ENCODE measurements around the gene PTPRR. TPM values are rescaled to one million over a fixed set of nuclear protein-coding genes. Genes with fewer than 3 reads are reported as not detected.

The PTPRR gene
- total and polyA plus RNA-seq, 10 of the 15 experiments (the other 5 are each of a cell fraction or from before 2014, with no cell fraction given): 0.14 to 3.1 (median 0.42) TPM

DNA sequence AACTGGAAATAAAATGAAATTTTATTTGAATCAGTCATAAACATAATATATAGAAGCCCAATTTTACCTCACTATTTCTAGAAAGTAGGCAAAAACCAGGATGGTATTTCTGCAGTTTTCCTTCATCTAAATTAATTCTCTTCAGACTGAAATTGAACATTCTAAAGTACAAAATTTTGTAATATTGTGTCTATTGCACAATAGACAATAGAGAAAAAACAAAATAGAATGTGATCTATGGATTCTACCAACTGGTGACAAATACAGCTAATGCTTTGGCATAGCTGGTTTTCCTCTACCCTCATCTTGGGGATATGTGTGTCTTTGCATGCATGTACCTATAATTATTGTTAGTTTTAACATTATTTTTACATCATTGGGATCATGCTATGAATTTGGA, 8.5 kb upstream of the PTPRR start (continued):
- TF ChIP-seq JUNB (IDR thresholded peaks at IDR 0.05) (no peak), CHD4 (IDR thresholded peaks at IDR 0.05) (no peak), DPF2 (IDR thresholded peaks at IDR 0.05) (no peak), SMC3 (IDR thresholded peaks at IDR 0.05; ENCODE audit: borderline replicate concordance, low read length) (no peak)

DNA sequence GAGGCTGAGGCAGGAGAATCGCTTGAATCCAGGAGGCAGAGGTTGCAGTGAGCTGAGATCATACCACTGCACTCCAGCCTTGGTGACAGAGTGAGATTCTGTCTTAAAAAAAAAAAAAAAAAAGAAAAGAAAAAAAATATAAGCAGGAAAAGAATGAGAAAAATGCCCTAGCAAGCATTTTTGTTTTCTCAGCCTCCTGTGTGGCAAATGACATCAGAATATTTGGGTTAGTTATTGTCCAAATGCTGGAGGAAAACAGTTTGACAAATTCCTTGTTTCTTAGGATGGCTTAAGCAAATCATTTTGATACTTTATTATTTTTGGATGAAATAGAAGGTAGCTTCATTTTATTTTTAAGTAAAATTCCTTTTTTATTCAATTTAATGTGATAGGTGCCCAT, 7.5 kb upstream of the PTPRR start:
- no peak for FAIRE-seq
- CTCF ChIA-PET: interaction anchor here (0.6 kb wide), 1 partner anchor 114 kb away, joined by 3 read pairs; no protein-coding TSS in a partner anchor

More for the DNA sequence above, 7.5 kb upstream of the PTPRR start:
- DNase-seq (ENCODE audit: low read depth, low spot score): no peak
- ATAC-seq: no peak
- Histone ChIP-seq H2AFZ (ENCODE audit: control insufficient read depth, low read depth, low read length) (no peak overlapping the region), H3K4me1 (ENCODE audit: control insufficient read depth, insufficient read depth, low read length) (no peaks in the 10 kb centered on the region), H3K79me2 (ENCODE audit: control insufficient read depth, insufficient read depth, low read length) (no peaks in the 10 kb centered on the region), H3K4me2 (ENCODE audit: control insufficient read depth, insufficient read depth) (no peak overlapping the region), H4K20me1 (ENCODE audit: control insufficient read depth, insufficient read depth) (no peaks in the 10 kb centered on the region), H3K27ac (ENCODE audit: control insufficient read depth, insufficient read depth) (no peak overlapping the region), H3K9me3 (replicated peaks; ENCODE audit: control insufficient read depth, insufficient read depth, low read length) (no peaks in the 10 kb centered on the region), H3K36me3 (ENCODE audit: control insufficient read depth in 2 of 2, insufficient read depth in 2 of 2, low read length in 1 of 2) (no peaks in the 10 kb centered on the region), H3K9ac (ENCODE audit: control insufficient read depth, insufficient read depth, low read length) (no peak overlapping the region), H3K27me3 (replicated peaks in 1 of 2; ENCODE audit: control insufficient read depth in 2 of 2, insufficient read depth in 2 of 2, low read length in 1 of 2) (no peaks in the 10 kb centered on the region), H3K4me3 (no peak overlapping the region)
- ChIA-PET POLR2A (interaction anchor here (0.7 kb wide), 1 partner anchor 76 kb away, joined by 5 read pairs; no protein-coding TSS in a partner anchor), RAD21 (ENCODE audit: unreplicated experiment) (no interaction called here), SMC1A (ENCODE audit: uncharacterized antibody, unreplicated experiment) (no interaction called here)
- in situ Hi-C loops (cut with MboI) (no loop called here), intact Hi-C loops (cut with micrococcal nuclease; ENCODE audit: unreplicated experiment) (no loop called here)
- 0% methylated on average over 1 of the region's 1 CpG for WGBS (ENCODE audit: insufficient coverage, insufficient replicate concordance, low lambda C conversion rate, missing lambda C conversion rate)
- TF ChIP-seq CHD4 (IDR thresholded peaks at IDR 0.05) (no peak), SMARCA5 (IDR thresholded peaks at IDR 0.05) (no peak), ATF7 (IDR thresholded peaks at IDR 0.05; ENCODE audit: low read depth) (no peak), YY1 (IDR thresholded peaks at IDR 0.05; ENCODE audit: low read depth, low read length) (no peak), SPI1 (IDR thresholded peaks at IDR 0.05; ENCODE audit: borderline replicate concordance, insufficient read depth, low read depth, low read length) (no peak), SMC3 (IDR thresholded peaks at IDR 0.05; ENCODE audit: borderline replicate concordance, low read length) (no peak), FOXM1 (IDR thresholded peaks at IDR 0.05; ENCODE audit: low read depth, low read length) (no peak), MTA3 (IDR thresholded peaks at IDR 0.05; ENCODE audit: borderline replicate concordance, low read length) (no peak), STAT3 (IDR thresholded peaks at IDR 0.05; ENCODE audit: low read depth, low read length) (no peak), NFIC (IDR thresholded peaks at IDR 0.05; ENCODE audit: low read depth, low read length) (no peak)
- BruUV-seq (replicated peaks): no TSS peak
